A673 (cell line): ENCODE results near the gene HDGFL2.

Source experiments
- EZH2 ChIP-seq: fragments of 200-600 bp; sonication (generic); IDR thresholded peaks from 2 replicates; pipeline ENCODE4 v1.6.1; 2017; ENCODE audit warnings: borderline replicate concordance, low read depth, mild to moderate bottlenecking, mixed read lengths, antibody characterized with exemption, low read length; ENCODE audit not compliant: poor library complexity, severe bottlenecking
- TF ChIP-seq, protein P1 (sequence below): fragments of 300-800, 200-600 bp; sonication (generic); conservative IDR thresholded peaks from 2 replicates; pipeline ENCODE4 v1.5.1; 2017; ENCODE audit warnings: low read depth, mild to moderate bottlenecking, antibody characterized with exemption, low read length, moderate library complexity, mixed read lengths

- TF ChIP-seq, protein P1, sequence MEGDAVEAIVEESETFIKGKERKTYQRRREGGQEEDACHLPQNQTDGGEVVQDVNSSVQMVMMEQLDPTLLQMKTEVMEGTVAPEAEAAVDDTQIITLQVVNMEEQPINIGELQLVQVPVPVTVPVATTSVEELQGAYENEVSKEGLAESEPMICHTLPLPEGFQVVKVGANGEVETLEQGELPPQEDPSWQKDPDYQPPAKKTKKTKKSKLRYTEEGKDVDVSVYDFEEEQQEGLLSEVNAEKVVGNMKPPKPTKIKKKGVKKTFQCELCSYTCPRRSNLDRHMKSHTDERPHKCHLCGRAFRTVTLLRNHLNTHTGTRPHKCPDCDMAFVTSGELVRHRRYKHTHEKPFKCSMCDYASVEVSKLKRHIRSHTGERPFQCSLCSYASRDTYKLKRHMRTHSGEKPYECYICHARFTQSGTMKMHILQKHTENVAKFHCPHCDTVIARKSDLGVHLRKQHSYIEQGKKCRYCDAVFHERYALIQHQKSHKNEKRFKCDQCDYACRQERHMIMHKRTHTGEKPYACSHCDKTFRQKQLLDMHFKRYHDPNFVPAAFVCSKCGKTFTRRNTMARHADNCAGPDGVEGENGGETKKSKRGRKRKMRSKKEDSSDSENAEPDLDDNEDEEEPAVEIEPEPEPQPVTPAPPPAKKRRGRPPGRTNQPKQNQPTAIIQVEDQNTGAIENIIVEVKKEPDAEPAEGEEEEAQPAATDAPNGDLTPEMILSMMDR = no peak
- TF ChIP-seq EZH2 = no peak
These were observed 15.5 kb downstream of the HDGFL2 start for GRCh38 chr19:4487572-4487971.
